Tibial nerve (tissue), 4 donors: ENCODE data around the gene ARMH3. TPM values are rescaled to one million over a fixed set of nuclear protein-coding genes. Genes with fewer than 3 reads are reported as not detected.

Source experiments
- DNase-seq, 2 donors: peaks; one replicate each; pipeline ENCODE4 v3.0.0-alpha.2; 2019; ENCODE audit warnings: low spot score in 2 of 2
- H3K27ac ChIP-seq, 4 donors: fragments of 200-600 bp; sonication (generic) in 3 of 4; one replicate each; pipeline ENCODE4 v1.5.1; 2017 to 2019; ENCODE audit warnings: mild to moderate bottlenecking in 1 of 4
- H3K27me3 ChIP-seq, 2 donors: fragments of 200-600 bp; sonication (generic) in 1 of 2; one replicate each; pipeline versions ENCODE4 v1.5.1 to v1.6.0; 2017 to 2019
- H3K36me3 ChIP-seq, 3 donors: fragments of 200-600 bp; sonication (generic); one replicate each; pipeline ENCODE4 v1.5.1; 2018 to 2019
- H3K4me1 ChIP-seq, 4 donors: fragments of 200-600 bp; sonication (generic) in 3 of 4; one replicate each; pipeline ENCODE4 v1.5.1; 2017 to 2019
- H3K4me3 ChIP-seq, 4 donors: fragments of 200-600 bp; sonication (generic) in 3 of 4; one replicate each; pipeline ENCODE4 v1.5.1; 2017 to 2019; ENCODE audit warnings: mild to moderate bottlenecking in 1 of 4, moderate library complexity in 1 of 4
- H3K9me3 ChIP-seq, 4 donors: fragments of 200-600 bp; sonication (generic) in 3 of 4; one replicate each; pipeline ENCODE4 v1.5.1; 2017 to 2019
- EP300 ChIP-seq, 2 donors: sonication (generic); formaldehyde crosslinking; IDR thresholded peaks; one replicate each; pipeline ENCODE4 v1.6.1; 2017; ENCODE audit warnings: antibody characterized with exemption in 2 of 2, mild to moderate bottlenecking in 1 of 2
- POLR2A ChIP-seq, 2 donors: fragments of 450-650 bp; IDR thresholded peaks; one replicate each; pipeline ENCODE4 v1.6.1; 2017; ENCODE audit warnings: antibody characterized with exemption in 2 of 2, mild to moderate bottlenecking in 2 of 2, moderate library complexity in 2 of 2
- WGBS, 2 donors: methylation state at CpG; one replicate each; pipeline ENCODE4 v1.1.5; 2018; 5-methylcytosine and 5-hydroxymethylcytosine counted together
- total RNA-seq, 4 donors: library from RNA; depleted of rRNA; stranded (reverse); fragments of >200 nt; gene quantifications; one replicate each; pipeline ENCODE4 v1.1.0, GENCODE V29; 2016
- TF ChIP-seq, protein P1 (sequence below), 5 experiments: fragments of 200-600 bp in 3 of 5; fragments of 450-650 bp in 2 of 5; sonication (generic) in 3 of 5; IDR thresholded peaks; one replicate each; pipeline ENCODE4 v1.5.1; 2016 to 2019; ENCODE audit warnings: antibody characterized with exemption in 5 of 5, mild to moderate bottlenecking in 3 of 5, moderate library complexity in 2 of 5

The ARMH3 gene
- total RNA-seq, 4 donors from 2014 or later, result 16.9 to 19.5 (median 18.5) TPM

DNA sequence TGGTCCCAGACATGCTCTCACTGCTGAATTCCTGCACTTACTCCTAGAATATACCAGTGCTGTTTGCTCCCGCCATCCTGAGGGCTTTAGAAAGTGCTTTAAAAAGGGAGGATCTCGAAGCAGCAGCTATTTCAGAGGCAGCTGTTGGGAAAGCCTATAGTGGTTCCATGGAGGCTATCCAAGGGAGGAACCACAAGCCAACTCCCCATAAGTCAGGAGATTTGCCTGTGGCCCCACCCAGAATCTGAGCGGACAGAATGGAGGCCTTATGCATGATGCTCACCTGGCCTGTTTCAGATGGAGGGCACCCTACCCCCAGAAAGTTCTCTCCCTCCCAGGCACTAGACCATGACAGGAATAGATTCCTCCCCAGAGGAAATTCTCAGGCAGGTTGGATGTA, 210.1 kb downstream of the ARMH3 start:
- H3K9me3 ChIP-seq, result no peaks in the 10 kb centered on the region
- H3K4me1 ChIP-seq, result peaks cover 0 to 29% (median 8%) of the 10 kb centered on the region in 4 donors
- H3K4me3 ChIP-seq, result no peak overlapping the region
- no peak for DNase-seq
- no peaks in the 10 kb centered on the region for H3K27me3 ChIP-seq
- WGBS, 2 donors, result 86 to 98% methylated on average over 3 of the region's 3 CpGs
- peaks cover 0 to 56% (median 0%) of the 10 kb centered on the region in 3 donors for H3K36me3 ChIP-seq
- TF ChIP-seq POLR2A (IDR thresholded peaks at IDR 0.05), result no peak
- TF ChIP-seq, protein P1, sequence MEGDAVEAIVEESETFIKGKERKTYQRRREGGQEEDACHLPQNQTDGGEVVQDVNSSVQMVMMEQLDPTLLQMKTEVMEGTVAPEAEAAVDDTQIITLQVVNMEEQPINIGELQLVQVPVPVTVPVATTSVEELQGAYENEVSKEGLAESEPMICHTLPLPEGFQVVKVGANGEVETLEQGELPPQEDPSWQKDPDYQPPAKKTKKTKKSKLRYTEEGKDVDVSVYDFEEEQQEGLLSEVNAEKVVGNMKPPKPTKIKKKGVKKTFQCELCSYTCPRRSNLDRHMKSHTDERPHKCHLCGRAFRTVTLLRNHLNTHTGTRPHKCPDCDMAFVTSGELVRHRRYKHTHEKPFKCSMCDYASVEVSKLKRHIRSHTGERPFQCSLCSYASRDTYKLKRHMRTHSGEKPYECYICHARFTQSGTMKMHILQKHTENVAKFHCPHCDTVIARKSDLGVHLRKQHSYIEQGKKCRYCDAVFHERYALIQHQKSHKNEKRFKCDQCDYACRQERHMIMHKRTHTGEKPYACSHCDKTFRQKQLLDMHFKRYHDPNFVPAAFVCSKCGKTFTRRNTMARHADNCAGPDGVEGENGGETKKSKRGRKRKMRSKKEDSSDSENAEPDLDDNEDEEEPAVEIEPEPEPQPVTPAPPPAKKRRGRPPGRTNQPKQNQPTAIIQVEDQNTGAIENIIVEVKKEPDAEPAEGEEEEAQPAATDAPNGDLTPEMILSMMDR (IDR thresholded peaks at IDR 0.05), result no peak
- TF ChIP-seq EP300 (IDR thresholded peaks at IDR 0.05), result no peak
- H3K27ac ChIP-seq, result no peak overlapping the region

DNA sequence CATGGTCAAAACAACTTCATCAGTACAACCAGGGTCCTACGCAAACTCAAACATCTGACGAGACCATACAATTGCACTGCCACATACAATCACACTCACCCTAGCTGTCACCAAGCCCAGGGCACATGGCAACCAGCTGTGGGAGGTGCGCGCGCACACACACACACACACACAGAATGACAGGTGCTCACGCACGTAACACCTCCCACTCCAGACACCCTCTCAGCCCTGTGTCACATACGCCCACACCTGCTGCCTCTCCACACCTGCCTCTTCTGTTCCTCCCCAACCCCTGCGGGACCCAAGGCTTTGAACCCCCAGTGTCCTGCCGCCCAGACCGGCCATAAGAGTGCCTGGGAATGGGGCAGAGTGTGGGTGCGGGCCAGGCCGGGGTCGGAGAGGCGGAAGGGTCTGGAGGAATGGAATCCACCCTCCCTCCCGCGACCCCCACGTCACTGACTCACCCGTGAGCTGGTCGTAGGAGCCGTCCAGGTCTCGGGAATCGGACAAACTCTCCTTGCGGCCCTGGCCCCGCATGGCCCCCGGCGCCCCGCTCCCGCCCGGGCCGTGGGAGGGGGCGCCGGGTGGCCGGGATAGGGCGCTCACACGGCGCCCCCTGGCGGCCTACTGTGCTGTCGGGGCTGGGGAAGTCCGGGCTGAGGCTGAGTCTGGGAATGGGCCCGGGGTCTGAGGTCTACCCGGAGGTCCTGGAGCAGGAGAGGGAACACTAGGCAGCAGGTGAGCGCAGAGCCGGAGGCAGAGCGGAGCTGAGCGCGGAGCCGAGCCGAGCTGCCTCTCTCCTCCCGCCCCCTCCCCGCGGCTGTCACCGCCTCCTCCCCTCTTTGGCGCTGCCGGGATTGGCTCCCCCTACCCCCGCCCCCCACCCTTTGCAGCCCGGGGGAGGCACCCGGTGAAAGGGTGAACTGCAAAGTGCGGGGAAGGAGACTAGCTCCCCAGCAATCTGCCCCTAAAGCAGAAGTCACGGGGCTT, 212.6 kb downstream of the ARMH3 start, which contains the start of gene KCNIP2:
Gene KCNIP2 (minus strand): TSS at position 769 of the 990 bp plus-strand sequence. CDS start 232 bp downstream, at position 537.
- Histone ChIP-seq H3K27ac (no peak within 1 kb of the TSS), H3K4me3 (peak within 1 kb of the TSS in 2 of 4 donors; percentile 1 to 31), H3K27me3 (no peaks in the 10 kb centered on the region), H3K9me3 (no peaks in the 10 kb centered on the region), H3K4me1 (peaks cover 0 to 47% (median 22%) of the 10 kb centered on the region in 4 donors), H3K36me3 (peaks cover 0 to 36% (median 0%) of the 10 kb centered on the region in 3 donors)
- TF ChIP-seq, protein P1 (IDR thresholded peaks at IDR 0.05), result peak in 4 of 5 experiments; percentile 24 to 47 (median 36)
- TF ChIP-seq EP300 (IDR thresholded peaks at IDR 0.05), result no peak
- DNase-seq, result no peak
- WGBS, 2 donors, result 27 to 28% methylated on average over 47 to 50 of the region's 60 CpGs

DNA sequence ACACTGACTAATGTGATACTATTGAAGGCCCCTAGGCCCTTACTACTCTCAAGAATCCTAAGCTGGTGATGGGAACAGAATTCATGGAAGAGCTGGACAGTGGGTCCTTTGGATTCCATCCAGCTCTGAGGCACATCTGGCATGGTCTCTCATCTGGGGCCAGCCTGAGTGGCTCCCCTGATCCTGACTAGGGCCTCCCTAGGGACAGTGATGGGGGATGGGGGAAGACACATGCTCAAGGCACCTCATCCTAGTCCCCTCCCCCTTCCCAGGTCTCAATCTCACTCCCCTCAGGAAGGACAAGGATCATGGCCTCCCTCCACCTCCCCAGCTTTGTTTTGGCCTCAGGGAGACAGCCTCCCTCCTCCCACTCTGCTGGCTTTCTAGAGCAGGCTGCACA, 214.1 kb downstream of the ARMH3 start:
- H3K9me3 ChIP-seq, result no peaks in the 10 kb centered on the region
- no peaks in the 10 kb centered on the region for H3K27me3 ChIP-seq
- H3K4me1 ChIP-seq, result peaks cover 0 to 52% (median 22%) of the 10 kb centered on the region in 4 donors
- no peak for DNase-seq
- peaks cover 0 to 21% (median 0%) of the 10 kb centered on the region in 3 donors for H3K36me3 ChIP-seq
- no peak for TF ChIP-seq EP300 (IDR thresholded peaks at IDR 0.05)
- no peak for TF ChIP-seq POLR2A (IDR thresholded peaks at IDR 0.05)
- TF ChIP-seq, protein P1 (IDR thresholded peaks at IDR 0.05), result no peak
- H3K27ac ChIP-seq, result no peak overlapping the region
- no peak overlapping the region for H3K4me3 ChIP-seq

DNA sequence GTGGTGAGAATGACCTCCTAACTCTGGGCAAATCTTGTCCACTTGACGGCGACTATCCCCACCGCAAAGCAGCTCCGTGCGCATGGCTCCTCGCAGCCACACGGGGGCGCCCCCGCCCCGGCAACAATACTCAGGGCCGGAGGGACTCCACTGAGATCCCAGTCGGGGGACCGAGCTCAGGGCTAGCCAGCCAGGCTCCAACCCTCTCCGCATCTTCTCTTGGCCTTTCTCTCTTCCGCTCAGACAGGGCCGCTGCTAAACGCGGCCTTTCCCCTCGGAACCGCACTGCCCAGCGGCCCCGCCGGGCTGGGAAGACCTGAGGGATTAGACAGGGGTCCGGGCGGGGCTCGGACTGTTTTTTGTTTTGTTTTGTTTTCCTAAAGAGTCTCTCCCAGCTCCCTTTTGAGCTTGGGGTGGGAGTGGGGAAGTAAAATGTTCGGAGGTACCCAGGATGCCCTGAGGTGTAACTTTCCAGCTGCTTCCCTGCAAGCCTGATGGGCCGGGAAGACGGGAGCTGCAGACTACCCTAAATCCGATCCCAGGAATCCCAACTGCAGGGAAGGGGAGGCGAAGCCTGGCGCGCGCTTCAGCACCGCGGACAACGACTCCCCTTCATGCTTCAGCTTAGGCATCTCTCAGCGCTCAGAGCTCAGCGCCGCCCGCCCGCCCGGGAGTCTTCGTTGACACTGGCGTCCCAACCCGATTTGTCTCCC, 215.1 kb downstream of the ARMH3 start:
- Histone ChIP-seq H3K4me1 (peaks cover 0 to 57% (median 22%) of the 10 kb centered on the region in 4 donors), H3K27ac (peak overlapping the region in 1 of 4 donors; percentile 70), H3K9me3 (no peaks in the 10 kb centered on the region), H3K4me3 (peak overlapping the region in 3 of 4 donors; percentile 14 to 50 (median 40)), H3K27me3 (no peaks in the 10 kb centered on the region), H3K36me3 (peaks cover 0 to 12% (median 0%) of the 10 kb centered on the region in 3 donors)
- TF ChIP-seq, protein P1 (IDR thresholded peaks at IDR 0.05), result peak; percentile 79 to 88 (median 87)
- TF ChIP-seq POLR2A (IDR thresholded peaks at IDR 0.05), result no peak
- DNase-seq, result peak; percentile 52 to 69
- 3 to 4% methylated on average over 40 to 46 of the region's 46 CpGs for WGBS, 2 donors
